T47D (cell line): ENCODE data around the gene EMILIN3.
"Not testable (repeated sequence)": the region's sequence is repeated elsewhere in the genome, so short reads cannot be mapped to it uniquely, and the experiment has no call there.

Experiments
- DNase-seq, 2 experiments: peaks; one replicate each; pipeline versions ENCODE4 v3.0.0 to v3.0.0-alpha.2; 2011 to 2012; ENCODE audit warnings: low read depth in 1 of 2, low spot score in 1 of 2
- JUND ChIP-seq: IDR thresholded peaks from 2 replicates; pipeline ENCODE4 v1.6.1; 2012; ENCODE audit warnings: low read depth
- in situ Hi-C: cut with HindIII; loops from 2 replicates; pipeline ENCODE4 v1.10.0; 2016; ENCODE audit warnings: low sequenced_read_pairs, low pct_unique_long_range_greater_than_20kb

The EMILIN3 gene

DNA sequence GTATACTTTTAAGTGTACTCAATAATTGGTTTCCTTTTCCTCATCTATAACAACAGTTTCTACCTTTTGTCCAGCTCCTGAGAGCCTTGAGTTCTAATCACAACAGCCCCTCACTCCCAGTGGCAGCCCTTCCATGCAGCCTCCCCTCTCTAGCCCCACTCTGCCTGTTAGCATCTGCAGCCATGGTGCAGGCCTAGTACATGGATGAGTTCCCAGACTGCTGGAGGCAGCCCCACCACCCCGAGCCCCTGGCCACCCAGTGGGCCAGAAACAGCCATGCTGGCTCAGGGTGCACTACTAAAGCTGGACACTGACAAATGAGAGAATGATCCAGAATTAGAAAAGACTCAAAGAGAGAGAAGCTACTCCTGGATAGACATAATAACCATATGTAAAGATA, 35.7 kb downstream of the EMILIN3 start:
- no peak for DNase-seq
- in situ Hi-C loops = no loop called here
- TF ChIP-seq JUND = no peak

DNA sequence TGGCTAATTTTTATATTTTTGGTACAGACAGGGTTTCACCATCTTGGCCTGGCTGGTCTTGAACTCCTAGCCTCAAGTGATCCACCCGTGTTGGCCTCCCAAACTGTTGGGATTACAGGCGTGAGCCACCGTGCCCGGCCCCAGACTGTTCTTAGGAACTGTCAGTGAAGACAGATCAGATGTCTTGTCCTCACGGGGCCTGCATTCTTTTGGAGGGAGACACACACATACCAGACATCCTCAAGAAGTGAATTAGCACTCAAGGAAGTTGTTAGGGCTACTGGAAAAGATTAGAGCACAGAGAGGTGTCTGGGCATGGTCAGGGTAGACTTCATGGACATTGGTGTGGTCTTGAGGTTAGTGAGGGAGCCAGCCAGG, 36.3 kb downstream of the EMILIN3 start:
- no peak for TF ChIP-seq JUND
- in situ Hi-C loops = no loop called here
- DNase-seq = no peak

DNA sequence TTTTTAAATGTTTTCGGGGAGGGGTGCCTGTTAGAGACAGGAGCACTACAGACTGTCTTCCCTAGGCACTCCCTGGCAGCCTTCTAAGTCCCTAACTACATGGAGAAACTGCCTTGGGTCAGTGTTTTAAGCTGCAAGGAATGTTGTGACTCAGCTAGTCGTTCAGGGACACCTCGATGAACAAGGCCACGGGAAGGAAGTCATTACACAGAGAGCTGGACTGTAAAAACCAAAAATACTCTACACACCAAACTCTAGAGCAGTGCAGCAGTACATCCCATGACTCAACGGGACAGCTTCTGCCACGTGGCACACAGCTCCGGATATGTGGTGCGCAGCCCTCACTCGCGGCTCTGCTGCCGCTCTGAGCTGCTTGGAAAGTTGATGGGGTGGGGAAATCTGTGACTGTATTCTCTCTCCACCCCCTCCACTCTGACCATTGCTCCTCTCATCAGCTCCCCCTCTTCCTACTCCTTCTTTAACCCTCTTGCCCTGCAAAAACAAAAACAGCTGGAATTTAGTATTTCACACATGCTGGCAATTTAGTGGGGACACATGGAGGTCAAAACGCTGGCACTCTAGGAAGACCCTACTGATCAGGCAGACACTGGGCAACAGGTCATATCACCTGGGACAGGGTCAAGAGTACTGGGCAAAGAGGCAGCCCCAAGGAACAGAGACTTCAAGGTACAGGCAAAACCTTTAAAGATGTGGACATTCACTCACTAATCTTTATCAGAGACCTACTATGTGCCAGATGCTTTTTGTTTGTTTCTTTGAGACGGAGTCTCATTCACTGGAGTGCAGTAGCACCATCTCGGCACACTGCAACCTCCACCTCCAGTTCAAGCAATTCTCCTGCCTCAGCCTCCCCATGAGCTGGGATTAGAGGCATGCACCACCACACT, 36.9 kb downstream of the EMILIN3 start:
- TF ChIP-seq JUND = no peak
- DNase-seq = peak in 1 of 2 experiments; percentile 70
- in situ Hi-C loops = no loop called here

GRCh38 chr20:41327178-41327577, 39.4 kb downstream of the EMILIN3 start:
- no peak for TF ChIP-seq JUND
- no peak for DNase-seq
- in situ Hi-C loops = no loop called here

- in situ Hi-C loops = no loop called here
- DNase-seq = no peak
- TF ChIP-seq JUND = no peak
Observed at GRCh38 chr20:41320976-41321375, 45.6 kb downstream of the EMILIN3 start.

GRCh38 chr20:41320441-41320840, 46.2 kb downstream of the EMILIN3 start:
- no peak for TF ChIP-seq JUND
- in situ Hi-C loops = no loop called here
- DNase-seq = no peak

- peak in 1 of 2 experiments; percentile 39 for DNase-seq
- in situ Hi-C loops = no loop called here
- no peak for TF ChIP-seq JUND
Observed at GRCh38 chr20:41318271-41318649, 48.4 kb downstream of the EMILIN3 start.

- no peak for TF ChIP-seq JUND
- in situ Hi-C loops = no loop called here
- DNase-seq = peak; percentile 95 to 98
Observed at GRCh38 chr20:41317546-41318270, 48.9 kb downstream of the EMILIN3 start, which contains the start of gene ZHX3. ZHX3 (minus strand) TSS chr20:41317731; CDS start chr20:41204916, 112,815 bp downstream.

DNA sequence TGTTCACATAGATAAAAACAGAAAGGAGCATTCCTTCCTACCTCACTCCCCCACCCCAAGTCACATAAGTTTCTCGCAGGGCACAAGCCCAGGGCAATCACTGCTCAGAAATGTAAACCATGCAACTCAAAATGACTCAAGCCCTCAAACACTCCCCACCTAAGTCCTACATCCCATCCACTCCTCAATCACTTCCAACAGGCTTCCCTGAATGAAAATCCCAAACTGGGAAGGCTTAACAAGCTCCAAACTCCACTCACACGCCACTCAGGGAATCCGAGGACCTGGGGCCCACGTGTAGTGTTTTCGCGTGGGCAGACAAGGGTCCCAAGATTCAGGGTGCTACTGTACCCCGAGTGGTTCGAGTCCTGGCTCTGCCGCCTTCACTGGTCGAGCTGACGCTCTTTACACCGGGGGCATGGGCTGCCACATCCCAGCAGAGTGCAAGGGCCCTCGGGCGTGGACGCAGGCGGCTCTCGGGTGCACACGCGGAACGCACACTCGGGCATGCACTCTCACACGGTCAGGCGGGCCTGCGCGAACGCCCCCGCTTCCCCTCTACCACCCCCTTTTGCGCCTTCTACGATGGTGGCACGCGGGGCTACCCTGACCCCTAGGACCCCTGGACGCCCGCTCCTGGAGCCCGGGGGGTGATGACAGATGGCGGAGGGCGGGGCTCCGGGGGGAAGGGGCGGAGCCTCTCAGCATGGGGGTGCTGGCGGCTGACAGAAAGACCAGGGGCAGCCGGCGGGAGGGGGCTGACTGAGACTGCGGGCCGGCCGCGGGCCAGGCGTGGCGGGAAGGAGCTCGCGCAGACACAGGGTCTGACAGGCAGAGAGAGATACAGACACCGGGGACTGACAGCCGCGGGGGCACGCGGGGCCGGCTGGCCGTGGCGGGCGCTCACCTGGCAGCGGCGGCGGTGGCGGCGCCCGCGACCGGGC, 49.7 kb downstream of the EMILIN3 start:
- in situ Hi-C loops = no loop called here
- peak; percentile 63 to 85 for DNase-seq
- no peak for TF ChIP-seq JUND

- DNase-seq = no peak
- in situ Hi-C loops = no loop called here
Observed at GRCh38 chr20:41316051-41316450, 50.6 kb downstream of the EMILIN3 start.

GRCh38 chr20:41314386-41314785, 52.2 kb downstream of the EMILIN3 start:
- DNase-seq = no peak
- in situ Hi-C loops = no loop called here
- TF ChIP-seq JUND = no peak

More at GRCh38 chr20:41316051-41316450, 50.6 kb downstream of the EMILIN3 start:
- no peak for TF ChIP-seq JUND

GRCh38 chr20:41312009-41312408, 54.6 kb downstream of the EMILIN3 start:
- DNase-seq, in situ Hi-C loops: not testable (repeated sequence)
